HG03575 (cell line): ENCODE measurements around the gene METTL14.

Source experiments
- ATAC-seq: cut with Tn5 transposase; IDR thresholded peaks from one replicate; pipeline ENCODE4 v1.9.1; 2021; ENCODE audit not compliant: unreplicated experiment, insufficient number of reproducible peaks, low FRiP score; ENCODE audit errors: extremely low read depth

METTL14 gene

DNA sequence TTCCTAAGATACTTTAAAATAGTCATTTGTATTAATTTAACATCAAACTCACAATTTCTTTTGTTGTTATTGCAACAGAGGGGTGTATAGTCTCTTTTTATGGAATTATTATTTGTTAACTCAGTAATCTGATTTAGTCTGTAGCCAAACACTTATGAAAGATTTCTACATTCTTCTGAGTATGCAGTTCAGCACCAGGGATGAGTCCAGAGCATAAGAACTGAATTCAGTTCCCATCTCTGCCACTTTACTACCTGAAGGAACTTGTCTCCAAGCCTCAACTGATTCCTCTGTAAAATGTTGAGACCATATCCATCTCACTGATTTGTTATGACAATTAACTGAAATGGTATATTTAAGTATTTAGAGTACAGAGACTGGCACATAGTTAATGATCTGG, 45.5 kb downstream of the METTL14 start:
- ATAC-seq, result no peak

DNA sequence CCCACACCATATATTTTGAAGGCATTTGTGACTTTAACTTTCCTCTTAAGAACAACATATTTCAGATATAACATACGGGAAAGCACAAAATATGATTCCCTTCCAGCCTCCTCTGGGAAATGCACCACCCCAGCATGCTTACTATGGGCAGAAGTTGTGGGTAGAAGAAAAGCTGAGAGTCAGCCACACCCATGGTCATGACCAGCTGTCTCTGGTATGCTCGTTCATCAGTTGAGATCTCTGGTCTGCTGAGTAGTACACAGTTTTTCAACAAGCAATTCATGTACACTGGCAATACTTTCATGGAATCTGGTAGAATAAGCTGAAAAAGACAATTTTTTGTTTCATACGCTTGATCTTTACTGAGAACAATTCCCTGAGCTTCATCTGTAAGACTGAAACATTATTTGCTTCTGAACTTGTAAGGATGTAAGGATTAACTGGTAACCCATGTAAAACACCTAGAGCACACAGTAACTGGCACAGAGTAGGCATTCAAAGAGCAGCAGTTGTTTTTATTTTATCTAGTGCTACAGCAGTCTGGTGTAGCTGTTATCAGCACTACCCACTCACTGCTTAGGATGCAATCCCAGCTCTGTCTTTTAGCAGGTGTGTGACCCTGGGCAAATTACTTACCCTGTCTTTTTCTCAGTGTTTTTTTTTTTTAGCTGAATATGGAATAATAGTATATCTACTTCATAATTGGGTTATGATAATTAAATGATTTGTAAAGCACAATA, 47.6 kb downstream of the METTL14 start:
- no peak for ATAC-seq

DNA sequence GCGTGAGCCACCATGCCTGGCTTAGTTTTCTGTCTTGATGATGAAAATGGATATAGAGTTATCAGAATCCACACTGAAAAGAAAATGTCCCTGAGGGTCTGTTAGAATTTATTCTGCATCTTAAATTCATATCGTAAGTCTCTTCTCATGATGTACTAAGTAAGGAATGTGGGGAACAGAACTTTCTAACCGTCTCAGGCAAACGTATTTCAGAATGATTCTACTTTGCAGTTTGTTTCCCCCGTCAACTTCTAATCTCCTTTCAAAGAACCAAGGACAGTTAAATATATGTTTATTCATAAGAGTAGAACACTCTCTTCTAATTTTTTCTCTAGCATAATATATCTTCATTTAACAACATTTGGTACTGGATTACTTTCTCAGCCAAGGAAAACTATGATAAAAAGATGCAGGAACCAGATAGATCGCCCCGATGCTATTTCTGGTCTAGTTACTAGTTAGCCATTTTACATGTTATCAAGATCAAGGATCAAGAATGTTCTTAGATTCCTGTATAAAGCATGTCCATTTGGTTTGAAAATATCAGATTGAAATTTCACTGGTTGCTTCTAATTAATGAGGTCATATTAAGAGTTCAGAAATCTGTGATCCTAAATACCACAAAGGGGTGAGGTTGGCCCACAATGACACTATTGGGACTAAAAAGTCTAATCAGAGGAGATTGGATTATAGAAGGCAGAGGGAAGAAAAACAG, 49.5 kb downstream of the METTL14 start:
- ATAC-seq, result no peak

DNA sequence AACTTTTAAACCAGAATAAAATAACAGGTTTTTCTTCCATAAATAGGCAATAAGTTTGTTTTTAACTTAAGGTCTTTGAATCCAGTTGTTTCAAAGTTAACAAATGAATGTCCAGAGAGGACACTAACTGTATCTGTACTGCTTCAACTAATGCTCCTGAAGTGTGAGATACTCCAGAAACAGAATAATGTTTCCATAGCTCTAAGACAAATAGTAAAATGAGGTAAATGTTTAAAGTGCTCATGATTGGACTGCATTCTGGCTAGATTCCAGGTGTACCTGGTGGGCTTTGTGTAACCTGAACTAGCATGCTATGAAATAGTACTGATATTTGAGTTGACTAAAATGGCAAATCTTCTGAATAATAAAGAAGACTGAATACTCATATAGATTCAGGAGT, 51.7 kb downstream of the METTL14 start:
- ATAC-seq, result no peak

DNA sequence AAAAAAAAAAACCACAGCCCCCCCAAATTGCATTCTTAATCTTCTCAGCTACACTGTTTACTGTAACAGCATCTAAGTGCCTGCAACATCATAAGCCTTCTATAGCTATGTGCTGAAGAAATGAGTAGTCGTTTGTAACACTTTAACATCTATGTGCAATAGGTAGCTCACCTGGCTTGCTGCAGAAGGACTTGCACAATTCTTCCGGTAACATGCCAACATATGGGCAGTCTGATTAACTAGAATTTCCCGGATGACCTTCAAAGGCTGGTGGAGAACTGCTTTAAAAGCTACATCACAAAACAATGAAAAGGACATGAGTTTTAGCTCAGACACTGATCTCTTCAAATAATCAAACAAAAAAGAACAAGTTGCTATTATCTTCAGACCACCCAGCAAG, 52.9 kb downstream of the METTL14 start:
- ATAC-seq, result no peak

DNA sequence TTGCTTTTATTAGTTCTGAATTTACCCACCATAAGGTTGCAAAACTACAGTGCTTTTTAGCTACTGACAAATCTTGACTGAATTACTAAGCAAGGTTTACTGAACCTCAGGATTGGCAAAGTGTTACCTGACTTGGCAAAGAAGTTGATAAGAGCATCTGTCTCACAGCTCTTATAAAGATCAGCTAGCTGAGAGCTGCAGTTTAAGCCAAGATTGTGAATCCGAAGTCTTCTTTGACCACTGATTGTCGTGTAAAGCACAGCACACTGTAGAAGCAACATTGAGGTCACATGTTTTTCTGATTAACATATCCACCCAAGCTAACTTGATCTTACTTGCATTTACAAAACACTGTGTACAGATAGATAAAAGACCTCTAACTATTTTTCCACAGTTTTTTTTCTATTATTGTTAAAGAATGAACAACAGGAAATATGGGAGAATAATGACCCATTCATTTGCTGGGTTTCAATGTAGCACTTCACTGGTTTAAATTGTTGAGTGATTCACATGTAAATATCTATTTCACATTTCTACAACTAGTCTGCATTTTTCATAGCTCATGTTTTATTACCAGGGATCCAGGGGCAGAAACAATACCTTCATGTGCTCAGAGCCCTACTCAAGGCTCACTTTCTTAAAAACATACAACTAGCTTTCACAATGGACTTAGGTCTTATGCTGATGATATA, 54.0 kb downstream of the METTL14 start:
- no peak for ATAC-seq

DNA sequence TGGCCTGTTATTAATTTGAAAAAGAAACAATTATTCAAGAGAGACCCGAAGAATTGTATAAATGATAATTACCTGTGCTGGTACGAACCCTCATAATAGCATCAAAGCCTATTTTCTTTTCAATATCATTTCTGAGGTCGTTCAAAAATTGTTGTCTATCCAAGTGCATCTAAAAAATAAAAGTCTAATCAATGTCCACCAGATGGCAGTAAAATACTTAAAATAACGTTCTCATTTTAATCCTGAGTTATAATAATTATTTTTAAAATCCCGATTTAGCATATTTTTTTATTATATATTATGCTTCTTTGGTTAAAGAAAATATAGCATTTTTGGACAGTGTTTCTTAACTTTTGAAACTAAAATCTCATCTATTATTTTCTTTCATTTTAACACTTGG, 55.7 kb downstream of the METTL14 start:
- no peak for ATAC-seq

DNA sequence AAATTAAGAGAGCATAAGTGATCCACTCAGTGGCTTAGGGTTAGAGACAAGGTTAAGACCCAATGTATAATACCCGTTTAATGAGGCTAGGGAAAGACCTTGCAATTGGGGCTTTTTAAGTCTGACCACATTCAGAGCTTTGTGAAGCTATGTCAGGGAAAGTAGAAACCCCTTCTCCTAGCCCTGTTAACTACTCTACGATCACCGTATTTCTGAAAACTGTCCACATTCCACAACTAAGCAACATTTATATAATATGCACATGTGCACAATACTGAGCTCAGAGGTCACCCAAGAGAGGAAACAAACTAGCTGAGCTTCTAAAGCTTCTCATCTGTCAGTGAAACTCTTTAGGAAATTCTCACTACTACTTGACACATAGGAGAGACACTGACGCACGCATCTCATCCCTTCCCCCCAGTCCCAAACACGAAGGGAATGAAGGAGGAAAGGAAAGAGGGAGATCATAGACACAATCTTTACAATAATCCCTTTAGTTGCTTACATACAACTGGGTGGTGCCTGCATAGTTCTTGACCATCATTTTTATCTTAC, 56.2 kb downstream of the METTL14 start:
- no peak for ATAC-seq

DNA sequence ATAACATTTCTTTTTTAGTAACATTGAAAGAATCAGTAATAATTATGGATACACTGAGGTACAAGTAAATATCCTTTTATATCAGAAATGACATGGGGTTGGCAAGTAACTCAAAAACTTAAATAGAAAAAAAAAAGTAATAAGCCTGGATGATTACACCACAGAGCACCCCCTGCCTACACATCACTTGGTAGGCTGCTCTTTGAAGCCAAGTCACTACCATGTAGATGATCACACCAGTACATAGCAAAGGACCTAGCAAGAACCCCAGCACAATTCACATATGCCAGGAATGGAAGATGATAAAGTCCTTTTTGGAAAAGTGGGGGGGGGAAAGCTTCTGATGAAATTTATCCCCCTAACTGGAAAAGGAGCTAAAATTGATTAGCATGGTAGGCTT, 56.9 kb downstream of the METTL14 start:
- ATAC-seq, result no peak

DNA sequence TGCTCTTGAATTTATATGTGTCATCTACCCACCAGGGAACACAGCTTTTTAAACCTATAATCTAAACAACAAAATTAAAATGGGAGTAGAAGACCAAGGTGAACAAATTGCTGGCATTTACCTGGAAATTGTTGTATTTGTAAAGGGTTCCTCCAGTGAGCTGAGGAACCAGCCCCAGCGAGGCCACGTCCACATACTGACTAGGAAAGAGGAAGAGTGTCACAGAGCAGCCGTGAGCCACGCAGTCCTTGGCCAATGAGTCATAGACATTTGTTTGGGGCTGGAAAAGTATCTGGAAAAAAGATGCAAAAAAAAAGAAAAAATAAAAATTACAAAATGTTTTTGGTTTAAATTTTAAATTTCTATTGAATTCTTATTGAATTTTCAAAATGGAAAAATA, 58.7 kb downstream of the METTL14 start:
- no peak for ATAC-seq

DNA sequence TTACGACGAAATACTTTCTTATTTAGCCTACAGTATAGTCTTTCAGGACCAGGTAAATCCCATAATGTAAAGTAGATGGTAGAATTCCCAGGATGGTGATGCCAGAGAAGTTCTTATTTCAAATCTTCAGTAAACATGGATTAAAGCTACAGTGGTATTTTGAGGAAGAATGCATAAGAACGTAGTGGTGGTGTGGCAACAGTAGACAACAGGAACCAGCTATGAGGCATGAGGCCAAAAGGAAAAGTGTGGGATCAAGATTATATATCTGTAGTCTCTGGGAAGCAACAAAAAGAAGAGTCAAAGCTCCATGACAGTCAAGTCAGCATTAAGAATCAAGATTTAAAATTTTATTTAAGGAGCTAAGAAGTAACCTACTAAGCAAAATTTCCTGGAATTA, 60.2 kb downstream of the METTL14 start:
- no peak for ATAC-seq

DNA sequence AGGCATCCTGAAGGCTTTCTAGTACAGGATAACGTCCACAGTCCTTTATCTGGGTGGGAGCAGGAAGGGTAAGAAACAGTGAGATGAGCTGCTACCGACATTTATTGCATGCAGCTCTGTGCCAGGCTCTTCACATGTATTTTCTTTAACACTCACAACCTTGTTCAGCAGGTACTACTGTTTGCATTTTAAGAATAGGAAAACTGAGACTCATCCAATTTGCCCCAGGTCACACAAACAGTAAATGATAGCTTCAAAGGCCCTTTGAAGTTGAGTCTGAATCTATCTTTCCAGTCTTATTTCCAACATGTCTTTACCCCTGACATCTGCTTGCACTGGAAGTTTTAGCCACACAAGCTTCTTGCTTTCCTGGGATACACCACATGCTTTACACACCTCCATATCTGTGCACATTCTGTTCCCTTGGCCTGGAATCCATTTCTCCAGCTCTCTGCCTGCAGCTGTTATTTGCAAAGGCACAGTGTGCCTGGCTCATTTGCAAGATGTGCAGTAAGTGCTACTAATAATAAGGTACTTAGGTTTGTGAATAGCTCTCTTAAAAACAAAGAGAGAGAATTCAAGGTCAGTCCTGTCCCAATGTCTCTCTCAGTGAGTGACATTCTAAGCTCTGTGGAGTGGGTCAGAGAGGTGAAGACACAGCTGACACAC, 61.2 kb downstream of the METTL14 start:
- ATAC-seq, result no peak

DNA sequence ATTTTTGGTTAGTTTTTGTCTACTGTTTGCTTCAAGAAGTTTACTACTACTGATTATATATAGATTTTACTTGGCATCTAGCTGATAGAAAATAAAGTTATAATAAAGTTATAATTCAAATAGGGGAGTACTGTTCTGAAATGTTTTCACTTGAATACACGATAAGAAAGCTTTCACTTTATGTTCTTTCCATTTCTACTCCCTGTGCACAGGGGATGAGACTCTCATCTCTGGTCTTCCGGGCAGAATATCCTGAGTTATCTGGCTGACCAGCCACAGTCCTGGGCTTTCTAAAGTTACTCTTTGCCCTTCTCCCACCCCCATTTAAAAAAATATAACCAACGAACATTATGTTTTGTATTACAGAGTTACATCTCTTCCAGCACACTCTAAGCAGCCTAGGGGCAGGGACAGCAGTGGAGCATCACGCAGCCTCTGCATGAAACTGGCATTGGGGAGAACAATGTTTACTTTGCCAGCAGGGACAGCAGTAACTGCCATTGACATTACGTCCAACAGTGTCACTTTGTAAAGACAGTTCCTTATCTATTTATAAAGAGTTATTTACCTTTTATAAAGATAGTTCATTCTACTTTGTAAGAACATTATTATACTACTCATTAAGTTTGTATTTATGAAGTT, 64.3 kb downstream of the METTL14 start:
- ATAC-seq, result no peak

DNA sequence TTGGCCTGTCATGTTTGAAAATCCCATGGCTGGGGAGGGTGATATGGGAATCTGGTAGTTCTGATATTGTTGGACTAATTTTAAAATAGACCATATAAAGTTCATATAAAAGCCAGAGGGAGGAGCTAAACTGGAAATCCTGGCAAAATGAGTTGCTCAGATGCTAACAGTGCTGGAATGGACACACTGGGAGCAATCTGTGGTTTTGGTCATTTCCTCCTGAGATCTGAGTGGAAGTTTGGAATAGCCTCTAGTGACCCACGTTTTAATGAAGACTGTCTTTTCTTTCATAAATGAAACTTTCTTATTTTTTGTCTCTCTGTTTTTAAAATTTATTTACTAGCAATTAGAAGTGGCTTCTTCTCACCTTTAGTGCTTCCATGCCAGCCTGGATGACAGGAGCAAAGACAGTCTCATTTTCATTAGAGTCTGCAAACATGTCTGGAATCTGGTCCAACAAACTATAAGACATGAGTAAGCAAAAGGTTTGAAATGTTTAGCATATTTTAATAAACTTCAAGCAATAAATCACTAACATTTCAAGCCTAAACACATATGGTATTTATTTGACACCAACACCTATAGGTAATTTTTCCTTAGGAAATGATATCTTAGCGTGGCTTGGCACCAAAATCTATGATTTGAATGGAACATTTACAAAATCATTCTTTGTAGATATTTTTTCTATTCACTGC, 66.6 kb downstream of the METTL14 start:
- no peak for ATAC-seq

DNA sequence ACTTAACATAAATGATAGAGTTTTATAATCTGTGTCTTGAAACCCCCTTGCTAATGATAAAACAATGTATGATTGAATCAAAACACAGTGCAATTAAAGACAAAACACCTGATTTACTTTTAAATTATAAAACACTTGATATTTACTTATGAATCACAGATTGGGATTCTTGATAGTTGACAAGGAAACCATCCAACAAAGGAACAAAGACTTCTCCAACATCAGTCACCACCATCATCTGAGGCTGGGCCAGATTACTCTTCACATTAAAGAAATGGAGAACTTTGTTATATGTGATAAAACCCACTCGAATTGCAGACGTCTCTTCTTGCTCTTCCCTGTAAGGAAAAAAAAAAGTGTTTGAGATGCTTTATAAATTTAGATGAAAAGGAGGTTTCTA, 67.4 kb downstream of the METTL14 start:
- no peak for ATAC-seq

DNA sequence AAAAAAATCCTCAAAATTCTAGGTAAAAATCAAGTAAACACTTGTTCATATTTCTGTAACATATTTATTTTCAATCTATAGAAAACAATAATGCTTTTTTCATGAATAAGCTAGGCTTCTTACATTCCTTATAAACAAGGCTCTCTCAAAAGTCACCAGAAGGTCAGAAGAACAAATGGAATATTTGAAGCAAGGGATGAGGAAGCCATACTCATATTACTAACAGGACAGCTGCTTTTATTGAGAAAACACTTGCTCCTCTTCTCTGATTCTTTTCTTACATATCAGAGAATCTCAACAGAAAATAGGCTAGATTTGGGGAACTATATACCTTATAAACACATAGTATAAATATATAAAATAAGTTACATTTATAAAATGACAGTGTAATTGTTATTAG, 67.9 kb downstream of the METTL14 start:
- no peak for ATAC-seq

DNA sequence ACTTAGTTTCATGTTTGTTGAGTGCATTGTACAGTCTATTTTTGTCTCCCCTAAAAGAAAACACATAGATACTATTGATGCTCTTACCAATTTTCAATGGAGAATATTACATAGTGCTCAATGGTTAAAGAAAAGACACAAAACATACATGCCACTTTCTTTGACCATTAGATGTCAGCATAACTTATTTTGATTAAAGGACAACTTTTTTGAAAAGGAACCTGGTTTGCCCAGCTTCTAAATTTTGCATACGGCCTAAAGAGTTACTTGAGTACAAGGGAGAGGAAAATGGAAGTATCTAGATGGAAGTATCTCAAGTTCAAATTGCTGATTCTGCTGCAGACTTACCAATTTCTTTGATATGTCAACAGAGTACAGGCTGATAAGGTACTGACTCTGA, 68.5 kb downstream of the METTL14 start:
- no peak for ATAC-seq

DNA sequence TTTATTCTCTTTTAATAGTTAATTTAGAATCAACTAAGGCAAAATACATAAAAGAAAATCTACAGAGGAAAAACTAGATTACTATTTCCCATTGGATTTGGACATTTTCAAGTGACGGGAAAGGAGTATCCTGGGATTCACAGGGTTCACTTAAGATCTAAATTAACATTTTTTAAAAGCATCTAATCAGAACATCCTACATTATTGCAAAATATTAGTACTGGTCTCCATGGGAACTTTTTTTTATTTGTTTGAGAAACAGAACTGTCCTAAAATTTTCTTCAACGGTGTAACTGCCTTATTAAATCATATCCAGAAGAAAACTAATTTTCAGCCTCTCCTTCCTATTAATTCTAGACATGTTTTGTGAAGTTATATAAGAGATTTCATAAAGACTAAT, 69.7 kb downstream of the METTL14 start:
- no peak for ATAC-seq
